IMR-90 (cell line): ENCODE results near the gene PHC2. TPM values are rescaled to one million over a fixed set of nuclear protein-coding genes. Genes with fewer than 3 reads are reported as not detected.
A peak's percentile ranks its signal among the peaks of the same experiment; 100 is the strongest.

ENCODE experiments used
- ATAC-seq: fragments of 200-7000 bp; cut with Tn5 transposase; 2 replicates; pipeline ENCODE4 v1.9.1; 2020; ENCODE audit warnings: low read depth, mild to moderate bottlenecking, moderate library complexity
- BruUV-seq: library from RNA; stranded (reverse); fragments of 400-500 nt; replicated peaks from 2 replicates; lab custom pipeline; 2021; lab: Mats Ljungman, UMichigan
- CTCF ChIA-PET: fragments of 300-600 bp; formaldehyde crosslinking; extraction: SDS; loops from one replicate; lab custom pipeline; 2021; ENCODE audit warnings: antibody characterized with exemption; lab: Yijun Ruan, JAX
- POLR2A ChIA-PET: fragments of 300-600 bp; sonication (Branson Sonifier 250); formaldehyde crosslinking; loops from one replicate; lab custom pipeline; 2022; ENCODE audit warnings: antibody characterized with exemption; ENCODE audit not compliant: unreplicated experiment; lab: Charles Lee
- DNase-seq: peaks from one replicate; pipeline ENCODE4 v3.0.0; 2013
- H2AFZ ChIP-seq: replicated peaks from 2 replicates; pipeline ENCODE3; 2013; ENCODE audit warnings: low read length, mild to moderate bottlenecking; ENCODE audit not compliant: poor library complexity
- H2AK5ac ChIP-seq: 2 replicates; pipeline ENCODE4 v1.6.1; 2013; ENCODE audit warnings: low read depth, low read length, inconsistent platforms
- H2AK9ac ChIP-seq: replicated peaks from 2 replicates; pipeline ENCODE3; 2013; ENCODE audit warnings: mild to moderate bottlenecking, low read depth, low read length, moderate library complexity; ENCODE audit not compliant: poor library complexity
- H2BK120ac ChIP-seq: 2 replicates; pipeline ENCODE4 v1.6.1; 2013; ENCODE audit warnings: low read depth, low read length, inconsistent platforms
- H2BK15ac ChIP-seq: 3 replicates; pipeline ENCODE4 v1.6.1; 2013; ENCODE audit warnings: low read depth, low read length, inconsistent platforms
- H2BK20ac ChIP-seq: 2 replicates; pipeline ENCODE4 v1.6.1; 2013; ENCODE audit warnings: low read depth, mild to moderate bottlenecking, inconsistent platforms, low read length, moderate library complexity
- H2BK5ac ChIP-seq: 2 replicates; pipeline ENCODE4 v1.6.1; 2013; ENCODE audit warnings: mild to moderate bottlenecking, low read depth, low read length, inconsistent platforms; ENCODE audit not compliant: poor library complexity, severe bottlenecking
- H3K14ac ChIP-seq: replicated peaks from 2 replicates; pipeline ENCODE4 v1.6.1; 2013; ENCODE audit warnings: low read depth, low read length, inconsistent platforms
- H3K18ac ChIP-seq: 2 replicates; pipeline ENCODE4 v1.6.1; 2013; ENCODE audit warnings: low read depth, low read length, control low read depth
- H3K23ac ChIP-seq: 2 replicates; pipeline ENCODE4 v1.6.1; 2013; ENCODE audit warnings: low read depth, low read length, inconsistent platforms
- H3K27ac ChIP-seq: 2 replicates; pipeline ENCODE4 v1.5.1; 2013; ENCODE audit warnings: mild to moderate bottlenecking, control low read depth, low read length; ENCODE audit not compliant: insufficient read depth
- H3K27me3 ChIP-seq: 2 replicates; pipeline ENCODE4 v1.6.1; 2013; ENCODE audit warnings: low read length; ENCODE audit not compliant: control insufficient read depth, insufficient read depth
- H3K36me3 ChIP-seq: 2 replicates; pipeline ENCODE4 v1.6.1; 2013; ENCODE audit warnings: low read length, mixed read lengths; ENCODE audit not compliant: control insufficient read depth, insufficient read depth
- H3K4ac ChIP-seq: 2 replicates; pipeline ENCODE4 v1.6.1; 2013; ENCODE audit warnings: low read depth, low read length, inconsistent platforms
- H3K4me1 ChIP-seq: 2 replicates; pipeline ENCODE4 v1.6.1; 2013; ENCODE audit warnings: low read length, mixed read lengths; ENCODE audit not compliant: control insufficient read depth, insufficient read depth
- H3K4me2 ChIP-seq: 2 replicates; pipeline ENCODE4 v1.6.1; 2013; ENCODE audit warnings: low read depth, mild to moderate bottlenecking, control low read depth, low read length, moderate library complexity
- H3K4me3 ChIP-seq: 2 replicates; pipeline ENCODE4 v1.5.1; 2013; ENCODE audit warnings: low read depth, mild to moderate bottlenecking, control low read depth, low read length, moderate library complexity; ENCODE audit not compliant: insufficient read depth
- H3K56ac ChIP-seq: 2 replicates; pipeline ENCODE4 v1.6.1; 2013; ENCODE audit warnings: low read length, inconsistent platforms; ENCODE audit not compliant: insufficient read depth; ENCODE audit errors: extremely low read depth
- H3K79me1 ChIP-seq, 2 experiments: 2 replicates each; pipeline ENCODE4 v1.6.1; 2013; ENCODE audit warnings: low read length in 2 of 2, inconsistent platforms in 1 of 2, low read depth in 1 of 2
- H3K9ac ChIP-seq: 2 replicates; pipeline ENCODE4 v1.6.1; 2013; ENCODE audit warnings: low read depth, low read length, control low read depth
- H3K9me1 ChIP-seq: 2 replicates; pipeline ENCODE4 v1.6.1; 2013; ENCODE audit warnings: low read length, inconsistent platforms; ENCODE audit not compliant: insufficient read depth
- H3K9me3 ChIP-seq: 2 replicates; pipeline ENCODE4 v1.6.1; 2013; ENCODE audit warnings: low read length; ENCODE audit not compliant: control insufficient read depth, insufficient read depth
- H4K20me1 ChIP-seq: 2 replicates; pipeline ENCODE4 v1.6.1; 2013; ENCODE audit warnings: low read length, inconsistent platforms; ENCODE audit not compliant: insufficient read depth
- H4K5ac ChIP-seq: 2 replicates; pipeline ENCODE4 v1.6.1; 2013; ENCODE audit warnings: mild to moderate bottlenecking, low read depth, low read length, control low read depth
- H4K8ac ChIP-seq, 2 experiments: 2 replicates each; pipeline ENCODE4 v1.6.1; 2013; ENCODE audit warnings: low read depth in 2 of 2, low read length in 2 of 2, control low read depth in 1 of 2, inconsistent platforms in 1 of 2
- H4K91ac ChIP-seq: 2 replicates; pipeline ENCODE4 v1.6.1; 2013; ENCODE audit warnings: low read depth, low read length, inconsistent platforms; ENCODE audit not compliant: insufficient read depth
- BHLHE40 ChIP-seq: fragments of 150-350 bp; IDR thresholded peaks from 2 replicates; pipeline ENCODE4 v1.6.1; 2016; ENCODE audit warnings: mild to moderate bottlenecking, low read depth, low read length
- CEBPB ChIP-seq: IDR thresholded peaks from 2 replicates; pipeline ENCODE4 v1.6.1; 2012; ENCODE audit warnings: low read depth, low read length, improper control_type of control experiment
- CHD1 ChIP-seq: IDR thresholded peaks from 2 replicates; pipeline ENCODE4 v1.6.1; 2012; ENCODE audit warnings: low read depth, low read length, improper control_type of control experiment
- FOS ChIP-seq: fragments of 150-350 bp; IDR thresholded peaks from 2 replicates; pipeline ENCODE4 v1.6.1; 2016; ENCODE audit warnings: low read depth, low read length
- MAFK ChIP-seq: IDR thresholded peaks from 2 replicates; pipeline ENCODE4 v1.6.1; 2012; ENCODE audit warnings: low read depth, low read length, improper control_type of control experiment
- MAZ ChIP-seq: IDR thresholded peaks from 2 replicates; pipeline ENCODE4 v1.6.1; 2012; ENCODE audit warnings: low read depth, mild to moderate bottlenecking, low read length, improper control_type of control experiment, moderate library complexity, borderline replicate concordance
- MXI1 ChIP-seq: IDR thresholded peaks from 2 replicates; pipeline ENCODE4 v1.6.1; 2012; ENCODE audit warnings: low read depth, mild to moderate bottlenecking, low read length, moderate library complexity, borderline replicate concordance
- NFE2L2 ChIP-seq: fragments of 150-350 bp; IDR thresholded peaks from 2 replicates; pipeline ENCODE4 v1.6.1; 2016; ENCODE audit warnings: low read depth, mild to moderate bottlenecking, low read length
- POLR2A ChIP-seq: IDR thresholded peaks from 2 replicates; pipeline ENCODE4 v1.6.1; 2012; ENCODE audit warnings: mild to moderate bottlenecking, low read depth, low read length
- RAD21 ChIP-seq: IDR thresholded peaks from 2 replicates; pipeline ENCODE4 v1.6.1; 2012; ENCODE audit warnings: low read length, improper control_type of control experiment
- RCOR1 ChIP-seq: IDR thresholded peaks from 2 replicates; pipeline ENCODE4 v1.6.1; 2012; ENCODE audit warnings: mild to moderate bottlenecking, low read length, improper control_type of control experiment; ENCODE audit not compliant: insufficient replicate concordance
- RFX5 ChIP-seq: IDR thresholded peaks from 2 replicates; pipeline ENCODE4 v1.8.0; 2012; ENCODE audit warnings: low read depth, mild to moderate bottlenecking, low read length, moderate library complexity
- SMC3 ChIP-seq: fragments of 150-350 bp; IDR thresholded peaks from 2 replicates; pipeline ENCODE4 v1.6.1; 2016; ENCODE audit warnings: low read depth, mild to moderate bottlenecking, antibody characterized with exemption, low read length, moderate library complexity
- WGBS, 2 experiments: methylation state at CpG; one replicate each; pipeline versions ENCODE4 v1.1.5 to v1.1.7; 2013; ENCODE audit warnings: missing lambda C conversion rate in 2 of 2; ENCODE audit not compliant: insufficient read length in 1 of 2; ENCODE audit errors: extremely low coverage in 2 of 2; 5-methylcytosine and 5-hydroxymethylcytosine counted together
- dilution Hi-C: fragments of 300-500 bp; cut with HindIII; formaldehyde crosslinking; loops from one replicate; pipeline ENCODE4 v1.14.3; 2018; ENCODE audit warnings: low sequenced_read_pairs; ENCODE audit not compliant: unreplicated experiment
- in situ Hi-C: fragments of 300-500 bp; cut with MboI; formaldehyde crosslinking; loops from 3 replicates; pipeline ENCODE4 v1.14.3; 2019; ENCODE audit warnings: low sequenced_read_pairs, inconsistent platforms, mixed read lengths
- intact Hi-C: fragments of 100-400 bp; cut with micrococcal nuclease; formaldehyde crosslinking; loops from 2 replicates; pipeline ENCODE4 v1.10.0; 2022
- polyA plus RNA-seq, 3 experiments: library from polyadenylated mRNA; depleted of rRNA; stranded (reverse); fragments of >200 nt; gene quantifications; 2 replicates each; pipeline ENCODE4 v1.2.3, GENCODE V29; 2012; ENCODE audit warnings: low replicate concordance in 1 of 3
- total RNA-seq: library from RNA; depleted of rRNA; stranded (reverse); fragments of >200 nt; gene quantifications from 2 replicates; pipeline ENCODE4 v1.2.3, GENCODE V29; 2012
- TF ChIP-seq, protein P1 (sequence below): fragments of 150-350 bp; IDR thresholded peaks from 2 replicates; pipeline ENCODE4 v1.6.1; 2016; ENCODE audit warnings: low read depth, mild to moderate bottlenecking, low read length, moderate library complexity, borderline replicate concordance
- TF ChIP-seq, protein P2 (sequence below): conservative IDR thresholded peaks from 2 replicates; pipeline ENCODE4 v1.5.1; 2012; ENCODE audit warnings: mild to moderate bottlenecking, low read depth, low read length, improper control_type of control experiment
- TF ChIP-seq, protein P3 (sequence below): fragments of 150-350 bp; IDR thresholded peaks from 2 replicates; pipeline ENCODE4 v1.6.1; 2017; ENCODE audit warnings: mild to moderate bottlenecking, antibody characterized with exemption, low read length, low read depth

PHC2 gene
- total and polyA plus RNA-seq, 2 of the 4 experiments (the other 2 are of a cell fraction), result 46.4 to 98.1 TPM

DNA sequence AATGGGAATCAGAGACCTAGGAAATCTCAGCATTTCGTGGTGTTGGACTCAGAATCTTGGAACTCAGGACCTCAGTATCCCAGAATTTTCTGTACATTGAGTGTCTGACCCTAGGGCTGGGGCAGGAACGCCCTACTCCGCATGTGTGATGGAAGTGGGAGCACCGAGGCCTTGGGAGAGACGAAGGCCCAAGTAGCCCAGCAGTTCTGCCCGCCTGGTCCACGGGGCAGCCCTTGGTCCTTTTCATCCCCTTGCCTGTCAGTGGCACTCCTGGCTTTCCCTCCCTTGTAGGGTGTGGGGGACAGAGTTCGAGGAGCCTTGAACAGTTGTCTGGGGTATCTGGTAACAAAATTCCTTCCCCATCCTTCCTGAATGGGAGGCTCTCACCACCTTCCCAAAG is 120.2 kb downstream of the PHC2 start:
- no peak overlapping the region for H2AFZ ChIP-seq
- peaks cover 1% of the 10 kb centered on the region; the same call in 1 of the 2 replicates for H3K9me1 ChIP-seq
- H3K9me3 ChIP-seq, result no peaks in the 10 kb centered on the region
- 0 out of 2 replicates have a peak, but pooled peaks cover 2% of the 10 kb centered on the region for H3K4me1 ChIP-seq
- H2AK9ac ChIP-seq, result peak overlapping the region; percentile 48
- DNase-seq, result no peak
- no peak overlapping the region for H2BK20ac ChIP-seq
- no peak overlapping the region for H2BK5ac ChIP-seq
- no peak overlapping the region for H4K8ac ChIP-seq
- no peaks in the 10 kb centered on the region for H3K36me3 ChIP-seq
- TF ChIP-seq RFX5 (no peak), SMC3 (no peak), NFE2L2 (no peak), RAD21 (no peak), BHLHE40 (no peak), CHD1 (no peak), MXI1 (no peak), CEBPB (no peak), FOS (no peak), RCOR1 (no peak), MAZ (no peak), MAFK (no peak), POLR2A (no peak)
- TF ChIP-seq, protein P1, sequence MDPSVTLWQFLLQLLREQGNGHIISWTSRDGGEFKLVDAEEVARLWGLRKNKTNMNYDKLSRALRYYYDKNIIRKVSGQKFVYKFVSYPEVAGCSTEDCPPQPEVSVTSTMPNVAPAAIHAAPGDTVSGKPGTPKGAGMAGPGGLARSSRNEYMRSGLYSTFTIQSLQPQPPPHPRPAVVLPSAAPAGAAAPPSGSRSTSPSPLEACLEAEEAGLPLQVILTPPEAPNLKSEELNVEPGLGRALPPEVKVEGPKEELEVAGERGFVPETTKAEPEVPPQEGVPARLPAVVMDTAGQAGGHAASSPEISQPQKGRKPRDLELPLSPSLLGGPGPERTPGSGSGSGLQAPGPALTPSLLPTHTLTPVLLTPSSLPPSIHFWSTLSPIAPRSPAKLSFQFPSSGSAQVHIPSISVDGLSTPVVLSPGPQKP, result no peak
- TF ChIP-seq, protein P2, sequence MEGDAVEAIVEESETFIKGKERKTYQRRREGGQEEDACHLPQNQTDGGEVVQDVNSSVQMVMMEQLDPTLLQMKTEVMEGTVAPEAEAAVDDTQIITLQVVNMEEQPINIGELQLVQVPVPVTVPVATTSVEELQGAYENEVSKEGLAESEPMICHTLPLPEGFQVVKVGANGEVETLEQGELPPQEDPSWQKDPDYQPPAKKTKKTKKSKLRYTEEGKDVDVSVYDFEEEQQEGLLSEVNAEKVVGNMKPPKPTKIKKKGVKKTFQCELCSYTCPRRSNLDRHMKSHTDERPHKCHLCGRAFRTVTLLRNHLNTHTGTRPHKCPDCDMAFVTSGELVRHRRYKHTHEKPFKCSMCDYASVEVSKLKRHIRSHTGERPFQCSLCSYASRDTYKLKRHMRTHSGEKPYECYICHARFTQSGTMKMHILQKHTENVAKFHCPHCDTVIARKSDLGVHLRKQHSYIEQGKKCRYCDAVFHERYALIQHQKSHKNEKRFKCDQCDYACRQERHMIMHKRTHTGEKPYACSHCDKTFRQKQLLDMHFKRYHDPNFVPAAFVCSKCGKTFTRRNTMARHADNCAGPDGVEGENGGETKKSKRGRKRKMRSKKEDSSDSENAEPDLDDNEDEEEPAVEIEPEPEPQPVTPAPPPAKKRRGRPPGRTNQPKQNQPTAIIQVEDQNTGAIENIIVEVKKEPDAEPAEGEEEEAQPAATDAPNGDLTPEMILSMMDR, result no peak
- TF ChIP-seq, protein P3, sequence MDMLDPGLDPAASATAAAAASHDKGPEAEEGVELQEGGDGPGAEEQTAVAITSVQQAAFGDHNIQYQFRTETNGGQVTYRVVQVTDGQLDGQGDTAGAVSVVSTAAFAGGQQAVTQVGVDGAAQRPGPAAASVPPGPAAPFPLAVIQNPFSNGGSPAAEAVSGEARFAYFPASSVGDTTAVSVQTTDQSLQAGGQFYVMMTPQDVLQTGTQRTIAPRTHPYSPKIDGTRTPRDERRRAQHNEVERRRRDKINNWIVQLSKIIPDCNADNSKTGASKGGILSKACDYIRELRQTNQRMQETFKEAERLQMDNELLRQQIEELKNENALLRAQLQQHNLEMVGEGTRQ, result no peak
- no peak overlapping the region for H3K27ac ChIP-seq
- no peak overlapping the region for H3K23ac ChIP-seq
- H2BK15ac ChIP-seq, result no peak overlapping the region
- no peak overlapping the region for H3K14ac ChIP-seq
- no peaks in the 10 kb centered on the region; the same call in 1 of the 2 replicates for H3K27me3 ChIP-seq
- H3K9ac ChIP-seq, result no peak overlapping the region
- no peak for ATAC-seq
- H3K4ac ChIP-seq, result no peak overlapping the region
- H3K4me2 ChIP-seq, result no peak overlapping the region
- no TSS peak for BruUV-seq
- H3K79me1 ChIP-seq, result no peaks in the 10 kb centered on the region
- in situ Hi-C loops, result no loop called here
- dilution Hi-C loops, result no loop called here
- no peak overlapping the region for H3K56ac ChIP-seq
- no peak overlapping the region for H3K4me3 ChIP-seq
- WGBS, 2 experiments, result 67% methylated on average over 1 of the region's 8 CpGs; no CpG with 5 or more reads in 1 of the 2 experiments
- H2BK120ac ChIP-seq, result no peak overlapping the region
- H2AK5ac ChIP-seq, result no peak overlapping the region
- no peak overlapping the region for H4K5ac ChIP-seq
- intact Hi-C loops, result no loop called here
- CTCF ChIA-PET, result no interaction called here
- H4K91ac ChIP-seq, result no peak overlapping the region
- H4K20me1 ChIP-seq, result no peaks in the 10 kb centered on the region
- H3K18ac ChIP-seq, result no peak overlapping the region
- POLR2A ChIA-PET, result no interaction called here
